Measurements from ENCODE around the gene SCARB1.

- TF ChIP-seq CTCF (IDR thresholded peaks at IDR 0.05; ENCODE audit: insufficient read depth, low read depth, low read length) = no peak
- TF ChIP-seq EZH2 (IDR thresholded peaks at IDR 0.05; ENCODE audit: insufficient read depth, low read length) = no peak
Observed at GRCh38 chr12:124821252-124822200, 42.1 kb downstream of the SCARB1 start.

Measured in astrocyte (in vitro differentiated cells and primary cell).